ENCODE data around the gene STOM. TPM values are rescaled to one million over a fixed set of nuclear protein-coding genes. Genes with fewer than 3 reads are reported as not detected.

STOM gene
- total RNA-seq: 58.5 and 86.2 TPM in 2 replicates

GRCh38 chr9:121369595-121370265, at the start of gene STOM:
STOM (minus strand) TSS chr9:121370250; CDS start chr9:121370187, 63 bp downstream.

Other genes starting within 250 kb of the STOM start
- gene RAB14, start 168.4 kb downstream of the STOM start, total RNA-seq: 22.1 and 33.8 TPM in 2 replicates
- gene GSN, start 102.1 kb downstream of the STOM start, total RNA-seq: 259 and 421 TPM in 2 replicates
- gene GGTA1, start 129.6 kb upstream of the STOM start, total RNA-seq: 1.3 and 2.8 TPM in 2 replicates